Measurements from ENCODE around the gene ZMYND19.
A peak's percentile ranks its signal among the peaks of the same experiment; 100 is the strongest.
"Not testable (repeated sequence)": the region's sequence is repeated elsewhere in the genome, so short reads cannot be mapped to it uniquely, and the experiment has no call there.

ZMYND19 gene

GRCh38 chr9:137553654-137554053 is 36.7 kb downstream of the ZMYND19 start:
- not testable (repeated sequence) for DNase-seq

- DNase-seq, result no peak
Measured at GRCh38 chr9:137552022-137552768, 38.1 kb downstream of the ZMYND19 start.

GRCh38 chr9:137551264-137552021 is 38.9 kb downstream of the ZMYND19 start, which contains the start of gene MRPL41:
Gene MRPL41, plus strand, starts transcription at chr9:137551879. Its CDS starts 203 bp downstream, at chr9:137552082.
- DNase-seq, result peak; percentile 46

GRCh38 chr9:137550958-137551263 is 39.4 kb downstream of the ZMYND19 start:
- DNase-seq, result not testable (repeated sequence)

GRCh38 chr9:137550231-137550621 is 40.1 kb downstream of the ZMYND19 start, which contains the start of gene PNPLA7:
Gene PNPLA7, minus strand, starts transcription at chr9:137550402. Its CDS starts 205 bp downstream, at chr9:137550197.
- peak; percentile 50 for DNase-seq

GRCh38 chr9:137547687-137548543 is 42.4 kb downstream of the ZMYND19 start:
- no peak for DNase-seq

- DNase-seq, result no peak
Measured at GRCh38 chr9:137545123-137545522, 45.2 kb downstream of the ZMYND19 start.

GRCh38 chr9:137544176-137544760 is 46.0 kb downstream of the ZMYND19 start:
- DNase-seq, result no peak

GRCh38 chr9:137543237-137543963 is 46.9 kb downstream of the ZMYND19 start:
- DNase-seq, result no peak

- DNase-seq, result no peak
Measured at GRCh38 chr9:137542486-137542885, 47.8 kb downstream of the ZMYND19 start.

- no peak for DNase-seq
Measured at GRCh38 chr9:137540536-137540935, 49.8 kb downstream of the ZMYND19 start.

- no peak for DNase-seq
Measured at GRCh38 chr9:137538058-137538457, 52.3 kb downstream of the ZMYND19 start.

GRCh38 chr9:137536594-137537131 is 53.6 kb downstream of the ZMYND19 start:
- DNase-seq, result peak; percentile 88

GRCh38 chr9:137535120-137535428 is 55.2 kb downstream of the ZMYND19 start:
- no peak for DNase-seq

GRCh38 chr9:137534256-137535119 is 55.8 kb downstream of the ZMYND19 start:
- DNase-seq, result peak; percentile 70

GRCh38 chr9:137532891-137533468 is 57.3 kb downstream of the ZMYND19 start:
- not testable (repeated sequence) for DNase-seq
